Prostate gland (tissue), 2 donors: ENCODE data around the gene PRKG1.

Experiments used
- CTCF ChIP-seq, 4 experiments: fragments of 200-600 bp in 2 of 4; fragments of 450-650 bp in 2 of 4; sonication (generic) in 2 of 4; IDR thresholded peaks; 1 replicate in 3 of 4; 2 replicates in 1 of 4; pipeline ENCODE4 v1.5.1; 2016 to 2019; ENCODE audit warnings: antibody characterized with exemption in 4 of 4, mild to moderate bottlenecking in 2 of 4, moderate library complexity in 2 of 4
- POLR2A ChIP-seq: fragments of 450-650 bp; IDR thresholded peaks from one replicate; pipeline ENCODE4 v1.6.1; 2016; ENCODE audit warnings: antibody characterized with exemption, mild to moderate bottlenecking
- POLR2AphosphoS5 ChIP-seq: sonication (generic); formaldehyde crosslinking; IDR thresholded peaks from one replicate; pipeline ENCODE4 v1.6.1; 2017; ENCODE audit warnings: antibody characterized with exemption

GRCh38 chr10:51147644-51148399 lies 73.5 kb downstream of the PRKG1 start:
- TF ChIP-seq CTCF (IDR thresholded peaks at IDR 0.05), result no peak
- TF ChIP-seq POLR2A, result no peak
- no peak for TF ChIP-seq POLR2AphosphoS5
